Astrocyte (in vitro differentiated cells and primary cell): ENCODE measurements around the gene ANKS3. TPM values are rescaled to one million over a fixed set of nuclear protein-coding genes. Genes with fewer than 3 reads are reported as not detected.
A peak's percentile ranks its signal among the peaks of the same experiment; 100 is the strongest.

ENCODE experiments used
- DNase-seq: peaks from one replicate; pipeline ENCODE4 v3.0.0-alpha.2; 2010; ENCODE audit warnings: low read depth
- FAIRE-seq: peaks from 2 replicates; lab custom pipeline; 2011; peaks lifted over from hg19 to GRCh38; lab: Jason Lieb, UNC
- H2AFZ ChIP-seq: 2 replicates; pipeline ENCODE4 v1.6.0; 2012; ENCODE audit warnings: low read depth, low read length, inconsistent platforms
- H3K27ac ChIP-seq: 2 replicates; pipeline ENCODE4 v1.5.1; 2011; ENCODE audit warnings: low read depth, low read length, inconsistent platforms
- H3K27me3 ChIP-seq: 2 replicates; pipeline ENCODE4 v1.6.0; 2011; ENCODE audit warnings: low read length, inconsistent platforms; ENCODE audit not compliant: insufficient read depth
- H3K36me3 ChIP-seq: 2 replicates; pipeline ENCODE4 v1.5.1; 2011; ENCODE audit warnings: low read length, inconsistent platforms; ENCODE audit not compliant: insufficient read depth
- H3K4me1 ChIP-seq: 2 replicates; pipeline ENCODE4 v1.5.1; 2011; ENCODE audit warnings: low read length, inconsistent platforms; ENCODE audit not compliant: insufficient read depth
- H3K4me2 ChIP-seq: 2 replicates; pipeline ENCODE4 v1.6.0; 2012; ENCODE audit warnings: low read length, inconsistent platforms
- H3K4me3 ChIP-seq: 2 replicates; pipeline ENCODE4 v1.5.1; 2011; ENCODE audit warnings: low read depth, mild to moderate bottlenecking, low read length, inconsistent platforms; ENCODE audit not compliant: insufficient read depth
- H3K79me2 ChIP-seq: 2 replicates; pipeline ENCODE4 v1.6.0; 2012; ENCODE audit warnings: mild to moderate bottlenecking, low read length, inconsistent platforms; ENCODE audit not compliant: insufficient read depth
- H3K9ac ChIP-seq: 2 replicates; pipeline ENCODE4 v1.6.0; 2012; ENCODE audit warnings: mild to moderate bottlenecking, low read length, inconsistent platforms
- H3K9me3 ChIP-seq: 2 replicates; pipeline ENCODE4 v1.5.1; 2012; ENCODE audit warnings: low read depth, mild to moderate bottlenecking, low read length, inconsistent platforms; ENCODE audit not compliant: insufficient read depth
- H4K20me1 ChIP-seq: 2 replicates; pipeline ENCODE4 v1.6.0; 2012; ENCODE audit warnings: low read length, inconsistent platforms; ENCODE audit not compliant: insufficient read depth
- H3K27ac Mint-ChIP-seq: one replicate; pipeline ENCODE4 v1.8.0; 2021; ENCODE audit warnings: mild to moderate bottlenecking, mixed read lengths; ENCODE audit not compliant: unreplicated experiment
- H3K27me3 Mint-ChIP-seq: one replicate; pipeline ENCODE4 v1.8.0; 2021; ENCODE audit warnings: low read depth, mixed read lengths; ENCODE audit not compliant: unreplicated experiment
- H3K36me3 Mint-ChIP-seq: one replicate; pipeline ENCODE4 v1.8.0; 2021; ENCODE audit warnings: low read depth, mixed read lengths; ENCODE audit not compliant: unreplicated experiment
- H3K4me1 Mint-ChIP-seq: one replicate; pipeline ENCODE4 v1.8.0; 2021; ENCODE audit warnings: low read depth, mixed read lengths; ENCODE audit not compliant: unreplicated experiment
- H3K4me3 Mint-ChIP-seq: one replicate; pipeline ENCODE4 v1.8.0; 2021; ENCODE audit warnings: mild to moderate bottlenecking, moderate library complexity, mixed read lengths; ENCODE audit not compliant: unreplicated experiment
- H3K9me3 Mint-ChIP-seq: one replicate; pipeline ENCODE4 v1.8.0; 2021; ENCODE audit warnings: mild to moderate bottlenecking, mixed read lengths; ENCODE audit not compliant: unreplicated experiment
- CTCF ChIP-seq: IDR thresholded peaks from 2 replicates; pipeline ENCODE4 v1.5.1; 2011; ENCODE audit warnings: low read depth, mild to moderate bottlenecking, inconsistent platforms, low read length, moderate library complexity; ENCODE audit not compliant: insufficient read depth
- EZH2 ChIP-seq: IDR thresholded peaks from 2 replicates; pipeline ENCODE4 v1.6.1; 2012; ENCODE audit warnings: mild to moderate bottlenecking, low read length, inconsistent platforms; ENCODE audit not compliant: insufficient read depth
- total RNA-seq: library from RNA; stranded (reverse); gene quantifications from 2 replicates; pipeline ENCODE4 v1.2.1, GENCODE V29; 2021

Gene ANKS3
- total RNA-seq, 1 donor from 2014 or later = 27.2 TPM

GRCh38 chr16:4762205-4762604 lies 28.1 kb upstream of the ANKS3 start:
- TF ChIP-seq CTCF = no peak
- no peak for TF ChIP-seq EZH2
- Mint-ChIP-seq H3K27me3 (no peaks in the 10 kb centered on the region), H3K4me3 (no peak overlapping the region), H3K36me3 (peaks cover 31% of the 10 kb centered on the region), H3K4me1 (peaks cover 8% of the 10 kb centered on the region), H3K9me3 (no peaks in the 10 kb centered on the region), H3K27ac (peak overlapping the region; percentile 18)
- no peak overlapping the region for H2AFZ ChIP-seq
- H3K27ac ChIP-seq = no peak overlapping the region
- no peak overlapping the region for H3K9ac ChIP-seq
- H3K79me2 ChIP-seq = peaks cover 35% of the 10 kb centered on the region
- H3K4me2 ChIP-seq = no peak overlapping the region
- H3K27me3 ChIP-seq = no peaks in the 10 kb centered on the region
- no peak for DNase-seq
- no peak overlapping the region for H3K4me3 ChIP-seq
- peaks cover 23% of the 10 kb centered on the region for H4K20me1 ChIP-seq
- H3K9me3 ChIP-seq = no peaks in the 10 kb centered on the region
- H3K36me3 ChIP-seq = peaks cover 9% of the 10 kb centered on the region
- peaks cover 7% of the 10 kb centered on the region for H3K4me1 ChIP-seq
- no peak for FAIRE-seq

- no peak overlapping the region for H3K4me2 ChIP-seq
- no peak overlapping the region for H3K4me3 ChIP-seq
- peaks cover 29% of the 10 kb centered on the region for H4K20me1 ChIP-seq
- H3K4me1 ChIP-seq = no peaks in the 10 kb centered on the region
- peaks cover 21% of the 10 kb centered on the region for H3K79me2 ChIP-seq
- H3K36me3 ChIP-seq = peaks cover 14% of the 10 kb centered on the region
- H3K9me3 ChIP-seq = no peaks in the 10 kb centered on the region
- Mint-ChIP-seq H3K27me3 (no peaks in the 10 kb centered on the region), H3K9me3 (peaks cover 2% of the 10 kb centered on the region), H3K4me3 (peak overlapping the region; percentile 31), H3K27ac (no peak overlapping the region), H3K36me3 (peaks cover 39% of the 10 kb centered on the region), H3K4me1 (no peaks in the 10 kb centered on the region)
- no peak overlapping the region for H3K9ac ChIP-seq
- no peaks in the 10 kb centered on the region for H3K27me3 ChIP-seq
- no peak overlapping the region for H3K27ac ChIP-seq
- FAIRE-seq (no peak), DNase-seq (no peak)
- TF ChIP-seq EZH2 = no peak
- no peak for TF ChIP-seq CTCF
- H2AFZ ChIP-seq = no peak overlapping the region
These were observed 26.3 kb upstream of the ANKS3 start for GRCh38 chr16:4760221-4760910.

- H3K36me3 Mint-ChIP-seq = peaks cover 31% of the 10 kb centered on the region
- Histone ChIP-seq H3K4me2 (no peak overlapping the region), H3K4me1 (no peaks in the 10 kb centered on the region), H3K36me3 (peaks cover 23% of the 10 kb centered on the region), H3K9ac (no peak overlapping the region), H2AFZ (no peak overlapping the region), H3K79me2 (peaks cover 5% of the 10 kb centered on the region), H3K4me3 (no peak overlapping the region), H4K20me1 (peaks cover 25% of the 10 kb centered on the region), H3K9me3 (no peaks in the 10 kb centered on the region), H3K27me3 (no peaks in the 10 kb centered on the region), H3K27ac (no peak overlapping the region)
- FAIRE-seq (no peak), DNase-seq (no peak)
- TF ChIP-seq CTCF = no peak
- no peak for TF ChIP-seq EZH2
- no peak overlapping the region for H3K4me3 Mint-ChIP-seq
- H3K27me3 Mint-ChIP-seq = no peaks in the 10 kb centered on the region
- no peak overlapping the region for H3K27ac Mint-ChIP-seq
- peaks cover 2% of the 10 kb centered on the region for H3K9me3 Mint-ChIP-seq
- no peaks in the 10 kb centered on the region for H3K4me1 Mint-ChIP-seq
These were observed 21.6 kb upstream of the ANKS3 start for GRCh38 chr16:4755687-4756086.
